Neural progenitor cell (in vitro differentiated cells): Measurements from ENCODE around the gene KATNAL1.

Experiments
- CTCF ChIP-seq: fragments of 200-600 bp; sonication (generic); IDR thresholded peaks from 2 replicates; pipeline ENCODE4 v1.5.1; 2017; ENCODE audit warnings: antibody characterized with exemption, mild to moderate bottlenecking
- EZH2 ChIP-seq: fragments of 200-600 bp; sonication (generic); IDR thresholded peaks from 2 replicates; pipeline ENCODE4 v1.6.1; 2017; ENCODE audit warnings: antibody characterized with exemption, mild to moderate bottlenecking, moderate library complexity
- EZH2phosphoT487 ChIP-seq: fragments of 200-600 bp; sonication (generic); IDR thresholded peaks from 2 replicates; pipeline ENCODE4 v1.6.1; 2017; ENCODE audit warnings: antibody characterized with exemption

- peak; percentile 71 for TF ChIP-seq CTCF
- no peak for TF ChIP-seq EZH2
- TF ChIP-seq EZH2phosphoT487: no peak
These were observed 27.5 kb upstream of the KATNAL1 start for GRCh38 chr13:30334663-30335386.
